Measurements from ENCODE around the gene FOXA1.
"Not testable (repeated sequence)": the region's sequence is repeated elsewhere in the genome, so short reads cannot be mapped to it uniquely, and the experiment has no call there.

The FOXA1 gene

GRCh38 chr14:37588956-37589714 is 5.9 kb downstream of the FOXA1 start:
- DNase-seq, result no peak

DNA sequence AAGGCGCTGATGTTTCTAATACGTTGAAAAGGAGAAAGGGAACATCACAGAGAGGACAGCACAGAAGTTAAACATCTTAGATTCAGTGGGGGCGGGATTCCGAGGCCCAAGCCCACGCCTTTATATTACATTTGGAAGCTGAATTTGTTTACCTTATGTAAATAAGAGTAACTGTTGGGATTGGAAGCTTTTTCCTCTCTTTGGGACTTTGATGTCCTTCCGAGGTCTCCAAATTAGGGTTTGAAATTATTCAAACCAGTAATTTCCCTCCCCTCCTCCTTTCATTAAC is 6.4 kb downstream of the FOXA1 start:
- DNase-seq, result no peak

DNA sequence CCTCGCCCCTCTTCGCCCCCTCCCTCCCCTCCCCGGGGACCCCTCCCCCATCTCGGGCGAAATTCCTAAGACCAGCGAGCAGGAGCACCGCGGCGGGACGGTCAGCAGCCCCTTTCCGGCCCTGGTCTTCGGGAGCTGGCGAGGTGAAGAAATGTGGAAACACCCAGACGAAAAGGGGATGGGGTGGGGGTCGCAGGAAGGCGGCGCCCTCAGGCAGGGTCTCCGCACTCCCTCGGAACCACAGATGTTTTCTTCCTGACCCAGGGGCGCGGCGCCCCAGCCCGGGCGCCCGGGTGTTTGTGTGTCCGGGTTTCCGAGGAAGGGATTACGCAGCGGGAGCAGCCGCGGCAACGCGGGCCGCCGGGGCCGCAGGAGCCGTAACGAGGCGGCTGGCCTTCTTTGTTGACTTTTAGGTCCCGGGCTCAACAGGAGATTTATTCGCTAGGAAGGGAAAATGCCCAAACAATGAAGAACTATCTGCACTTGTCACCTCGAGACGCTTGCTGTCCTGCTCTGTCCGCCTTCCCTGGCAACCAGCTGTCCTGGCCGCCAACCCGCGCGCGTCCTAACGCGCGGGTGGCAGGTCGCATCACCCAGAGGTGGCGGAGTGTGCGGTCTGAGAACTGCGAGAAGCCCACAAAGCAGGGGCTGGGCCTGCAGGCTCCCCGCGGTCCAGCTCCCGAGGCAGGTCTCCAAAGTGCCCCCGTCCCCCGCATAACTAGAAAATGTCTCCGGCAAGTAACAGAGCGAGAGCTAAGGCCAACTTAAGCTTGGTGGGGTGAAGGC is 7.0 kb downstream of the FOXA1 start:
- no peak for DNase-seq

DNA sequence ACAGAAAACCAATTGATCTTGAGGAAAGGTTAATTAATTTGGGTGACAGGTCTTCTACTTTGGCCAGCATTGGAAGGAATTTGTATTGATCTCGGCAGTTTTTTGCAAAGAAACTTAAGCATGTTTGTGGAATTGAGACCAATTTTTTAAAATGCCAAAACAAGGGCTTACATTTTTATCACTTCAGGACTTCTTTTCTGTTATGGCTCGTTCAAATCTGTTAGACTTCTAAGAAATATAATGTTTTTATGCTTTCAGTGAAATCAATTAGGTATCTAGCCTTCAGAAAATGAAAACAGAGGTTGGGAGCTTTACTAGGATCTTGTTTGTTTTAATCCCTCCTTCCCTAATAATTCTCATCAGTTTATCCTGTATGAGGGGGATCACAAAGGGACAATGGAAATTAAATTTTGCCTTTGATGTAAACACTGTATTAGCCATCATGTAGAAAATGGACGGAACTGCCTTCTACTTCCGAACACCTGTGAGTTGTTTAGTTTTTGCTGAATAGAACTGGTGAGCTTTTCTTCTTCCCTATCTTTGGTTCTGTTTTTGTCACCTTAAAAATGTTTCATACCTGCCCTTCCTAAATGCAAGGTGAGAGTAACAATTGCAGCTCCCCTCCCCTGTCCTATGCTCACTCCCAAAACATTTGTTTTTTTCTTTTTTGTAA is 7.8 kb downstream of the FOXA1 start:
- no peak for DNase-seq

- no peak for DNase-seq
Observed at GRCh38 chr14:37586797-37587130, 8.3 kb downstream of the FOXA1 start.

DNA sequence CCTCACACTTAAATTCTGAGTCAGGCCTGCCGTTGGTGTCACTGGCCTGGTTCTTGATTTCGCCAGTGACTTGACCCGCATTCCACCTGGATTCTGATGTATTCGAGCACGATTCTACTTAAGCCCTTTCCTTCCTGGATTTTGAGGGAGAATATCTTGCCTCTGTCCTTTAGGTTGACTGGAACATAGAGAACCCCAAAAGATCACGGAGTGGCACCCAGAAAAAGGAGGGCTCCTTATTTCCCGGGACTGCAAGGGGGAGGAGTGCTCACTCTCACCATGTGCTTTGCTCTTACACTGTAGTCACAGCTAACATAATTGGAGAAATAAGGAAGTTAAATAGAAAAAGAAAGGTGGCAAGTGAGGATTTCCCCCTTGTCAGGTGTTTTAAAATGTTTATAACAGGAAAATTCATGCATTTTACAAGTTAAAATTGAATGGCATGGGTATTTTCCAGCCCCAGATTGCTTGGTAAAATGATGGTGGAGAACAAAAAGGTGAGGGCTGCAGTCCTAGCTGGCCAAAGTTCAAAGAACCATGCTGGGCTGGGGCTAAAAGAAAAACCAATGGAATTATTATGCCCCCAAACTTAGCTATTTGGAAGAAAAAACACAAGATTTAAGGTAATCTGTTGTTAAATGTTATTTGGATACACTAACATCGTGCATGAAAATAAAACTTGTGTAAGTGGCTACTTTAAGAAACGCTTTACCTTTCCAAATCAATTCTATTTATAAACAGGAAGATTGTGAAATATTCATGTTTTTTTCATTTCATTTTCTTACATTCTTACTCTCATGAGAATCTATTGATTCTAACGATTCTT is 8.9 kb downstream of the FOXA1 start:
- DNase-seq, result no peak

DNA sequence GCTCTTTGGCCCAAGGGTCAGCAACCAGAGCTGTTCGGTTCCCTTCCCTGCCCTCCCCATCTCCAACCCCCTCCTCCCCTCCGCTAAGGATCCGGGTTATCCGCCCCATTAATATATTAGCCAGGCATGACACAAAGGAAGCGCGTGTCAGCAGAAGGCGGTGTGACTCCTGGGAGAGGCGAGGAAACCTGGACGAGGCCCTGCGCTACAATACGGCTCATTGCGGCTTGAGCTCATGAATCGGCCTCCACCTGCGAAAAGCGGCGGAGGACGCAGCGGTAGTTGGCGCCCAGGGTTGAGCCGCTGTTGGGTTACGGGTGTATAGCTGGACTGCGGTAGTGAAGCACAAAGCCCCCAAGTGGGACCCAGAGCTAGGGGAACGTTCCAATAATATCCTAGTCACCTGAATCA is 9.9 kb downstream of the FOXA1 start:
- DNase-seq, result no peak

GRCh38 chr14:37584211-37585100 is 10.6 kb downstream of the FOXA1 start:
- no peak for DNase-seq

DNA sequence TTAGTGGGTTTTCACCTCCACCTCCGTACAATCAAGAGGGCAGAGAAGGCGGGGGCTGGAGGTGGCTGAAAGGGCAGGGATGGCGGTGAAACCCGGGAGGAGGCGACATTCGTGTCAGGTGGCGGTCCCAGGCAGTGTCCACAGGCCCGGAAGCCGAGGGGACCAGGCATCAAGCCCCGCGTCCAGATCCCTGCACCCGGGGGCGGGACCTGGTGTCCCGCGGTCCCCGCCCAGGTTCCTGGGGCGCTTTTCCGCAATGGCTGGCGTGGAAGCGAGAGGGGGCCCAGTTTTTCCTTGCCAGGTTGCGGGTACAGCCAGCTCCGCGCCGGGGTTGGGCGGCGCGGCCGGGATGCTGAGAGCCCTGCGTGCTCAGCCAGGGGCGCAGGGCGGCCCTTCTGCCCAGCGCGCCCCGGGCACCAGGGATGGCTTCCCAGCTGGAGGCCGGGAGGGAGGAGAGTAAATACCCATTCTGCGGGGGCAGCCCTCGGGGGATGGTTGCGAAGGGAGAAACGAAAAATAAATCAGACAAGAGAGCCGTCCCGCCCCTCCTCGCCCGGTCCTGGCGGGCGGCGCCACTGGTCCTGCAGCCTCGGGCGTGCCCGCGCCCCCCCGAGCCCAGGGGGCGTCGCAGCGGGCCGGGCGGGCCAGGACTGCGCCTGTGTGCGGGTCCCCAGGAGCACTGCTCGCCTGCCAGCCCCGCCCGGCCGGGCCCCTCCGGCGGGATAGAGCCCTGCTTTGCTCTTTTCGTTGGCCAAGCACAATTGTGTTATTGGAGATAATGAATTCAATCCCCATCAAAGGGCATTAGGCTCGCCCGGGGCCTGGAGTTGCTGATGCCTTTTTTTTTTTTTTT is 11.5 kb downstream of the FOXA1 start:
- no peak for DNase-seq

GRCh38 chr14:37580146-37580545 is 14.9 kb downstream of the FOXA1 start:
- no peak for DNase-seq

DNA sequence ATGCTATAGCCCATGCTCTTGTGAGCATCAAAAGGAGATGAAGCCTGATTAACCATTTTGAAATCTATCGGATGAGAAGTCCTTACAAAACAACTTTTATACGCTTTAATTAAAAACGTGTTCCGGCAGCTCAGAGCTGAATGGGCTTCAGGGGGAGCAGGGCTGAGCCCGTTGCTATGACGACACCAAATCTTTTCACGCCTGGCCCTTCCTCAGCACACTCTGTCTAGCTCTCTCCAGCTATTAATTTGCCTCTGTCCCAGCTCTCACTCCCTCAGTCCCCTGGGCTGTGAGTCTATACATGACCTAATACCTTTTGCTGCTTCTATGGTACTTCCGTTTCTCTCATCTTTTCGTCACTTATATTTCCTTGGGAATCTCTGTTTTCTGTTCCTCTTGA is 15.8 kb downstream of the FOXA1 start:
- DNase-seq, result no peak

DNA sequence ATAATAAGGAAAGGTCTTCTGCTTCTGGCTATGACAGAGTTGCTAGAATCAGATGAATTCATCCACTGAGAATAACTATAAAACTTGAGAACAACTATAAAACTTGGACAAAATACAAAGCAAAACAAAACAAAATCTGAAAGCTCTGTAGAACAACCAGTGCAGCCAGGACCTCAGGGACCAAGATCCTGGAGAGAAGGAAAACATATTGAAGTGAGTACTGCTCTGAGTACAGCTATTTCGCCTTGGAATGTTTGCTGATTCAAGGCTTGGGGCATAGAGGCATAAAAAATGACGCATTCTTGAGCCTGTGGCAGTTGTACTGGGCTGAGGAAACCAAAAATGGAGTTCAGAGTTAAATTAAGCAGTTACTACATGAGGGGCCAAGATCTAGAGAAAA is 21.7 kb downstream of the FOXA1 start:
- no peak for DNase-seq

GRCh38 chr14:37571391-37571790 is 23.7 kb downstream of the FOXA1 start:
- DNase-seq, result no peak

- DNase-seq, result no peak
Observed at GRCh38 chr14:37569729-37570128, 25.3 kb downstream of the FOXA1 start.

DNA sequence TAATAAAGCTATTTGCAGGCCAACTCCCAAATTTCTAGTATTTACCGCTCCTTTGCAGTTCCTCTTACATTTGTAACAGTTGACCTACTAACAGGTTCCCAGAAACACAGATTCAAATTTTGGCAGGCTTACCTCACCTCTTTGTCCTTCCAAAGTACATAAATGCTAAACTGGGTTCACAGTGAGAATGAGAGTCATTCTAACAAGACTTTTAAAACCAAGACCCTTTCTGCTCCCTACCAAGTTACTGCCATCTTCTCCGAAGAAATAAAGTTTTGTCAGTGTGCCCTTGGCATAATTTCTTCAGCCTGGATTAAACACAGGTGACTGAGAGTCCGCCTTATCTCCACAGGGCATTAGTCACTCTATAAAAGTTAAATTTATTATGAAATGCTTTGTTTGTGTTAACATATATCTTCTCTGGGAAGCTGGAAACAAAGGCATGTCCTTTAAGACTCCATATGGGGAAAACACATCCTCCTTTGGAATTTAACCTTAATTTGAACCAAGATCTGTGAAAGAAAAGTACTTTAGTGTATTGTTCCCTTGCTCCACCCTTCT is 28.2 kb downstream of the FOXA1 start:
- DNase-seq, result no peak

DNA sequence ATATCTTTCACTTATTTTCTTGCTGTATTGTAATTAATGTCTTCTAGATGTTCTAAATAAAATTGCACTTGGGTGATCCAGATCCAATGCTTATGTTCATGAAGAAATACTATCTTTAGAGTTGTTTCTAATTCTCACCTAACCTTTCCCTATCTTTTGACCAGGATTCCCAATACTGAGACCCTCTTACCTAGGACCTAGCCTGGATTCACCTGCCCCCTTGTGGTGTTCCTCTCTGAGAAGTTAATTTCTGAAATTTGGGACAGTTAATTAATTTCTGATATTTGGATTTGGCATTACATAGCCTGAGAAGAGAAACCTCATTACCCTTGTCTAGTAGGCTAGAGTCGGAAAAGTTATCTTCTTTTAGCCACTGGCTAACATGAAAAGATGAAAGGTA is 29.5 kb downstream of the FOXA1 start:
- DNase-seq, result no peak

DNA sequence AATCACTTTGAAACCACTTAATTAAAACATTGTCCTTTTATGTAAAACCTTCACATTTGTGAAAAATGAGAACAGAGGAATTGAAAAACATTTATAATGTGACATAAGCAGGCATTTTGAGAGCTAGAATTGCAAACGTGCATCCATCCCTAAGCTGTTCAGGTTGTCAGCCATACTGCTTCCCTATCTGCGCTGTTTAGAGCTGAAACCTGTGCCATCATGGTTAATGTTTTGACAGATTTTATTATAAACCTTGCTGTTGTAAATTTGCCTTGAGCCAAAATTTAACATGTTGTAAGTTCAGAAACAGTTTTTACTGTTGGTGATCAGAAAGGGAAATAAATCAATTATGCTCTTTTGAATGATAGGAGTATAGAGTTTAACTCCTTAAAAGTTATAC is 31.9 kb downstream of the FOXA1 start:
- no peak for DNase-seq

GRCh38 chr14:37559386-37559785 is 35.7 kb downstream of the FOXA1 start:
- DNase-seq, result no peak

- DNase-seq, result no peak
Observed at GRCh38 chr14:37558740-37559139, 36.3 kb downstream of the FOXA1 start.

DNA sequence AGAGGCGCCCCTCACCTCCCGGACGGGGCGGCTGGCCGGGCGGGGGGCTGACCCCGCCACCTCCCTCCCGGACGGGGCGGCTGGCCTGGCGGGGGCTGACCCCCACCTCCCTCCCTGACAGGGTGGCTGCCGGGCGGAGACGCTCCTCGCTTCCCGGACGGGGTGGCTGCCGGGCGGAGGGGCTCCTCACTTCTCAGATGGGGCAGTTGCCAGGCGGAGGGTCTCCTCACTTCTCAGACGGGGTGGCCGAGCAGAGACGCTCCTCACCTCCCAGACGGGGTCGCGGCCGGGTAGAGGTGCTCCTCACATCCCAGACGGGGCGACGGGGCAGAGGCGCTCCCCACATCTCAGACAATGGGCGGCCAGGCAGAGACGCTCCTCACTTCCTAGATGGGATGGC is 39.5 kb downstream of the FOXA1 start:
- not testable (repeated sequence) for DNase-seq

- DNase-seq, result no peak
Observed at GRCh38 chr14:37553935-37554550, 41.0 kb downstream of the FOXA1 start.
